HEK293T (cell line): ENCODE results near the gene LIX1L.

Experiments
- BHLHE40 ChIP-seq: fragments of 450-650 bp; IDR thresholded peaks from 2 replicates; pipeline ENCODE4 v1.6.1; 2016; ENCODE audit warnings: mild to moderate bottlenecking, moderate library complexity, borderline replicate concordance
- FOXK2 ChIP-seq: fragments of 450-650 bp; IDR thresholded peaks from 2 replicates; pipeline ENCODE4 v1.6.1; 2016; ENCODE audit warnings: mild to moderate bottlenecking
- FOXM1 ChIP-seq: fragments of 450-650 bp; IDR thresholded peaks from 2 replicates; pipeline ENCODE4 v1.6.1; 2017; ENCODE audit warnings: mild to moderate bottlenecking, borderline replicate concordance
- L3MBTL2 ChIP-seq: fragments of 450-650 bp; conservative IDR thresholded peaks from 2 replicates; pipeline ENCODE4 v1.6.1; 2016; ENCODE audit warnings: mild to moderate bottlenecking
- NFRKB ChIP-seq: fragments of 450-650 bp; IDR thresholded peaks from 2 replicates; pipeline ENCODE4 v1.6.1; 2016; ENCODE audit warnings: mild to moderate bottlenecking, moderate library complexity
- SP1 ChIP-seq: fragments of 450-650 bp; IDR thresholded peaks from 2 replicates; pipeline ENCODE4 v1.6.1; 2017
- SUZ12 ChIP-seq: fragments of 450-650 bp; IDR thresholded peaks from 2 replicates; pipeline ENCODE4 v1.6.1; 2016; ENCODE audit warnings: mild to moderate bottlenecking
- TARDBP ChIP-seq: fragments of 450-650 bp; IDR thresholded peaks from 2 replicates; pipeline ENCODE4 v1.6.1; 2016

DNA sequence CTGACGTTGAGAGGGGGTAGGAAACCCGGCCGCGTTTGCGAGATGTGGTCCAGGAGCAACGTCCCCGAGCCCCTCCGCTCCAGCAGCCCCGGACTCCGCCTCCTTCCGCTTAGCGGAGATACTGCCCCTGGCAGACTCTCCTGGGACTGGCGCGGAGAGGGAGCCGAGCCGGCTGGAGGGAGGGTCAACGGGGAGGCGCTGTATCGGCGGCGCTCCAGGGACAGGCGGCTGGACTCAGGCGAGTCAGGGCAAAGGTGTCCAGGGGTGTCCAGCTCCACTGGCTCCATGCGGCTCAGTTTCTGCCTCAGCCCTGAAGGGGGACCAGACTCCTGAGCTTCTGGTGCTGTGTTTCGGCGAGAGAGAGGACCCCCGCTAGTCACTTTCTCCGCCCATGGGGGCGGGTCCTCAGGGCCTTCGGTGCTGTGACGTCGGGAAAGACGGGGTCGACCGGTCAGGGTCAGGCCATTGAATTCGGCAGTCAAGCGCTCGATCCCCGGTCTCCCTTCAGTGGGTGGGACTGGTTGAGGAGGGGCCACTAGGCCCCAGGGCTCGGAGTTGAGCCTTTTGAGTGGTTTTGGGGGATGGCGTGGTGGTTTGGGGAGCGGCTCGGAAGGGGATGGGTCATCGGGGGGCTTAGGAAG, 2.8 kb upstream of the LIX1L start:
- TF ChIP-seq FOXK2, result no peak
- no peak for TF ChIP-seq SP1
- TF ChIP-seq FOXM1, result no peak
- no peak for TF ChIP-seq SUZ12
- no peak for TF ChIP-seq TARDBP
- no peak for TF ChIP-seq NFRKB
- TF ChIP-seq BHLHE40, result no peak
- peak; percentile 16; the same call in 1 of the 2 replicates for TF ChIP-seq L3MBTL2
